Left ventricle myocardium superior (tissue), 1 donor: ENCODE measurements around the gene RETREG1. TPM values are rescaled to one million over a fixed set of nuclear protein-coding genes. Genes with fewer than 3 reads are reported as not detected.
A peak's percentile ranks its signal among the peaks of the same experiment; 100 is the strongest.
"Not testable (repeated sequence)": the region's sequence is repeated elsewhere in the genome, so short reads cannot be mapped to it uniquely, and the experiment has no call there.

Source experiments
- ATAC-seq: fragments of 200-7000 bp; cut with Tn5 transposase; one replicate; pipeline ENCODE4 v1.9.1; 2020; ENCODE audit warnings: mild to moderate bottlenecking, moderate library complexity
- DNase-seq: peaks from one replicate; pipeline ENCODE4 v3.0.0-alpha.2; 2020
- intact Hi-C: fragments of 100-400 bp; cut with micrococcal nuclease; formaldehyde crosslinking; loops from one replicate; pipeline ENCODE4 v1.11.0; 2022
- total RNA-seq: library from RNA; stranded (reverse); fragmentation: NEBNext Ultra II Directional; extraction: Animal tissue kit (Norgen Biotek cat#: 25700); gene quantifications from one replicate; pipeline ENCODE4 v1.2.1, GENCODE V29; 2021
- donor health status: DM: no; HTN: yes; CAD: no; lungs with severe emphysema.

RETREG1 gene
- total RNA-seq, 1 donor from 2014 or later = 202 TPM

DNA sequence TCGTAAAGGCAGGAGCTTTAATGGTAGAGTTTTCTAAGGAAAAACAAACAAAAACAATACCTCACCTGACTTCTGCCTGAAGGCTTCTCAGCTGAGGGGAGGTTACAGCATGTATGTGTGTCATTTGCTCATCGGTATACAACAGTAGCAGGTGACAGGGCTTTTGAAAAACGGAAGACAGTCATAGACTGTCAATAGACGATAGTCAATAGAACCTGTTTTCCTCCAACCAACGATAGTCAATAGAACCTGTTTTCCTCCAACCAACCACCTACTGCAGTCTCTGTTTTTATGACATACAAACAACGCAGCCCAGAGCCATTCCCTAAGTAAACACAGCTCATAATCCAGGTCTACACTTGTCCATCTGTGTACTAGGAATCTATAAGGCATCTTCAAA is 74.6 kb downstream of the RETREG1 start:
- ATAC-seq (no peak), DNase-seq (no peak)
- intact Hi-C loops = no loop called here

DNA sequence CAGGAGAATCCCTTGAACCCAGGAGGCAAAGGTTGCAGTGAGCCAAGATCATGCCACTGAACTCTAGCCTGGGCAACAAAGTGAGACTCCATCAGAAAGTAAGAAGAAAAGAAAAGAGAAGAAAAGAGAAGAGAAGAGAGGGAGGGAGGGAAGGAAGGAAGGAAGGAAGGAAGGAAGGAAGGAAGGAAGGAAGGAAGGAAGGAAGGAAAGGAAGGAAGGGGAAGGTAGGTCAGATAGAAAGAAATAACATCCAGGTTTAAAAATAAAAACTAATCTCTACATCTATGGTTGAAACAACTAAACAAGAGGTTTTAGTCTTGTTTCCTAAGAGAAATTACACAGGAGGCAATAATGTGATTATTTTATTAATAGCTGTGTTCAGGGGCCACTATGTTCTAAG is 75.2 kb downstream of the RETREG1 start:
- ATAC-seq, intact Hi-C loops, DNase-seq: not testable (repeated sequence)

DNA sequence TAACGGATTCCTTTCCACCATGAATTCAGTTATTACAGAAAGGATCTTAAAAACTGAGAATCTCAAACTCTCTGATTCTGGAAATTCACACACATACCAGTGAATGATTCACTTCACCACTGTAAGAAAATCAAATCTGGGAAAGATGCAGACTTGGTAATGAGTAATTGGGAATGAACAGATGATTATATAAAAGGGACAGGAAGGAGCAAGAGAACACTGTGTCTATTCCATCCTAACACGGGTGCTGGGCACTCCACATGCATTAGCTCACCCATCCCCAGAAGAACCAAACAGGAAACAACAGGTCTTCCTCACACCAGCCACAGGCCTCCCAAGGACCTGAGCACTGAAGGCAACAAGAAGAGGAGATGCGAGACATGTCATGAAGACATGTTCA is 76.4 kb downstream of the RETREG1 start:
- DNase-seq = no peak
- ATAC-seq = no peak
- intact Hi-C loops = no loop called here

DNA sequence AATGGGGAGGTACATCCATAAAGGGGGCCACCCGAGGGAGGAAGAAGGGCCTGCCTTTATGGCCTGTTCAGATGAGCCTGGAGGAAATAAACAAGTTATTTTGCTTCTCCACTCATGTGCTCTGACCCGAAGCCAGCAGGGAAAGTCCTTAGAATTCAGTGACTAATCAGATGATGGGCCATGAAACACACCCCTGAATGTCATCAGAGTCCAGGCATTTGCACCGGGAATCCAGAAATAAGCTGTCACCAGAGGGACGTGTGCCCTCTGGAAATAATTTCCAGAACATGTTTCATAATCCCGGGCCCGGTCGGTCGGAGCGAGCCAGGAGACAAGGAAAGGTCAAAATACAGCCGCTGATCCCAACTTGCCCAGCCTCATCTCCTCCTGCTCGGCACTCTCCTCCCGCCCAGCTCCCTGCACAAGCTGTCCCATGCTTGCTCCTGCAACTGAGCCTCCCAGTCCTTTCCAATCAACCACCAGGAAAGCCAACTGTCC is 77.6 kb downstream of the RETREG1 start:
- DNase-seq = peak; percentile 85
- intact Hi-C loops = no loop called here

DNA sequence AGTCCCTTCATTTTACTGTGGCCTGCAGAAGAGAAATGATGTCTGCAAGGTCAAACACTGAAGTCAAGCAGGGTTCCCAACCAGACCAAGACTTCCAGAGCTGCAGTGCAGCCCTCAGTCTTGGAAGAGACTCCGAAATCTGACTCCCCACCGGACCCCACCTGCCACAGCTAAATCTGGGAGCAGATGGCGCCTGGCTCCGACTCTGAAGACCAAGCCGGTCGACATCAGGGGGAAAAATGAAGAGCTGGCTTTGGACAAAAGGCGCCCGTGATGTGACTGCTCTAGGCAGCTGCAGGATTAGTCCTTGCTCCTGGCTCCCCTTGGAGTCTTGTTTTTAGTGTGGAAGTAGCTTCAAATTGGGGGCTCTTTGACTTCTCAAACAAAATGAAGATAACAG is 78.8 kb downstream of the RETREG1 start:
- no peak for ATAC-seq
- intact Hi-C loops = no loop called here
- no peak for DNase-seq

More for the DNA sequence above, 77.6 kb downstream of the RETREG1 start:
- peak; percentile 93 for ATAC-seq

DNA sequence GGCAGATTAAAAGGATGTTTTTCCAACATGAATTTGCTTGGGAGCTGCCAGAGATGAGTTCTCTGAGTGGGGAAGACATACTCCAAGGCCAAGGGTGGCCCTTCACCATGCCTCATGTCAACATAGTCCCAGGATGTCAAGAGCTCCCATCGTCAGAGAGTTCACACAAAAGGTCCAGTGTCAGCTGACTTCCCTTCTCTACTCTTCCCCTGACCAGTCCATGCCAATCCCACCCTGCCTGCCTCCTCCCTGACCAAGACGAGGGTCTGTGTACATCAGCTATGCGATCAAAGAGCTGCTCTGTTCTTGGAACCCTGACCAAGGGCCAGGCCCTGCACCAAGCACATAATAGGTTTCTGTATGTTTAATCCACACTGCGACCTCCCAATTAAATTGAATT is 80.0 kb downstream of the RETREG1 start:
- DNase-seq (no peak), ATAC-seq (no peak)
- intact Hi-C loops = no loop called here

DNA sequence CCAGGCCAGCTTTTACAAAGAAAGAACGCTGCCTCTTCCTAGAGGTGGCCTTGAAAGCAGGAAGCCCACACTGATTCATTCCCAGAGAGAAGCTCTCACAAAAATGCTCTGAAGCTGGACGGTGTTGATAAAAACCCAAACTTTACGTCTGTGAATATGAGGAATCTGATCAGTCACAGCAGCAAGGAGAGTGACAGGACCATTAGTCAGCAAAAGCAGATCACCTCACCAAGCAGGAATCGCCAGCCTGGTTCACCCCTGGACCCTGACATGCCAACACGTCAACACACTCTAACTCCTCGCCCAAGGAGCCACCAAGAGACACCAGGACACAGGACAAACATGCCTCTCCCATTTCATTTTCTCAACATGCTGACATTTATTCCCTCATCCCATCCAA is 80.6 kb downstream of the RETREG1 start:
- intact Hi-C loops = no loop called here
- no peak for DNase-seq
- no peak for ATAC-seq

DNA sequence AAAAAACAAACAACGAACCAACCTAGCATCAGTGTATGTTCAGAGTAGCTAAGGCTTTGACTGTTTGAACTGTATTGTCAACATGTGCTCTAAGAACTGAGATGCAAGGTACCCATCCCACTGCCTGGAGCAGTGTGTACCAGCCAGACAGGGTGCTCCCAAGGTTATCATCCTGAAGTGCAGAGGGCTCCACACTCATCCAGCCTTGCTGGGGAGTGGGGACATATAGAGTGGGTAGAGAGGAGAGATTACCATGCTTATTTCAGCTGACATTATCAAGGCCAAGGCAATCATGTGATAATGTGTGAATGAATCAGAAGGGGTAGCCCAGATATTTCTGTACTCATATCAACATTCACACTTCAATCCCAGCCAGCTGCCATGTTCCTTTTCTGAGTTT is 82.5 kb downstream of the RETREG1 start:
- ATAC-seq = peak; percentile 91
- intact Hi-C loops = no loop called here
- DNase-seq = peak; percentile 58

DNA sequence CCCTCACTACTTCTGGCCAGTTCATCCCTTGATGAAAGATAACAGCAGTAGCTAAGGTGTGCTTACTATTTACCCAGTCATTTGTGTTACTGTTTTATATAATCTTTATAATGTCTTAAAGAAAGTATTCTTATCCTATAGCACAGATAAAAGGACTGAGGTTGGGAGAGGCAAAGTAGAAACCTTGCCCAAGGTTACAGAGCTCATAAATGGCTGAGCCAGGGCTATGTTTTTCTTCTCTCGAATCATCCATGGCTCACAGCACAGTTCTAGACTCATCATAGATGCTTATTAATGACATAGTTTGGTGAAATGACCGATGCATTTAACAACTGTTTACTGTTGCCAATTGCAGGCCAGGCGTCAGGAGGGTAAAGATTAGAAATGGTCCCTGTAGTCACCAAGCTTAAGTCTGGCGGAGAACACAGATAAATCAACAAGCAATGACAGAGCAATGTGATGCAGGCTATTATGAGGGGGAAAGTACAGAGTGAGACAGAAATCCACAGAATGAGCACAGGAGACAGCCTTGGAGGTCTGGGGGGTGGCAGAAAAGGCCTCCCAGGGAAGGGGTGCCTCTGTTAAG is 85.6 kb downstream of the RETREG1 start:
- intact Hi-C loops = no loop called here
- no peak for ATAC-seq

DNA sequence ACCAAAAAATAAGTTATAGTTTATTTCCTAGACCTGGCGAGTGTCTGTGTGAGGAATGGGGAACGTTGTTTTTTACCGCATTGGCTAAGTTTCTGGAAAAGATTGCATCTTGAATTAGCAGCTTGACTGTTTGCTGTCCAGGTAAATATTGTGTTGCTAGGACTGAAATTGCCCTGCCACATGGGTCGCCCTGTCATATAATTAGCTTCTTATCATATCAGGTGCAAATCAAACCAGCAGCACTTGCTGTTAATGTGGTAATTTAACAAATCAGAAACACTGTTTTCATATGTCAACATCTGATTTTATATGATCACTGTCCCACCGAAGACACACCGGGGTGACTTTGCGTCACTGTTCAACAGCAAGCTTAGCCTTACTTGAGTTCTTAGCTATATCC is 87.5 kb downstream of the RETREG1 start:
- DNase-seq (no peak), ATAC-seq (peak; percentile 20)
- intact Hi-C loops = no loop called here

More for the DNA sequence above, 85.6 kb downstream of the RETREG1 start:
- DNase-seq = no peak

DNA sequence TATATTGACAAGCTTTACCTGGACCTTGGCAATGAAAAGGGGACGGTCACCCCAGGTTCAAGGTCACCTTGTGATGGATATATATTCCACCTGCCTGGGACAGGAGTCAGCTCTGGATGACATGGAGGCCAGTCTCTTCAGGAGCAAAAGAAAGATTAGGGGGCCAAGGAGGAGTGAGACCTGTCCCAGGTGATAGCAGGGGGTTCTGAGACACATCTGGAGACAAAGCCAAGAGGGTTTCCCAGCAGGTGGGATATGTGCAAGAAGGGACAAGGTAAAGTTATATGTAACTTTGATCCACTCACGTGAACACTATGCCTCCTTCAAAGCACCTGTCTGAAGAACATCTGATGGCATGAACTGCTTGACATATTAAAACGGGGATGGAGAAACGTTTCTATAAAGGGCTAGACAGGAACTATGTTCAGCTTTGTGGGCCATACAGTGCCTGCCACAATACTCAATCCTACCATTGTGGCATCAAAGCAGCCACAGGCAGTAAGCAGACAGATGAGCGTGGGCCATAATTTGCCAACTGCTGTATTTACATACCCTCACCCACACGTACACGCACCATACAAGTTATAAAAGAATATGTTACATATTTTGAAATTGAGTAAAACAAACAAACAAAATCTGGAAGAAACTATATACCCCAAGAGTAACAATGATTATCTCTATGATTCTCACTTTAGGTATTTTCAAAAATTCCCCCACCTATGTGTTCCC is 88.3 kb downstream of the RETREG1 start:
- intact Hi-C loops = no loop called here
- no peak for DNase-seq

DNA sequence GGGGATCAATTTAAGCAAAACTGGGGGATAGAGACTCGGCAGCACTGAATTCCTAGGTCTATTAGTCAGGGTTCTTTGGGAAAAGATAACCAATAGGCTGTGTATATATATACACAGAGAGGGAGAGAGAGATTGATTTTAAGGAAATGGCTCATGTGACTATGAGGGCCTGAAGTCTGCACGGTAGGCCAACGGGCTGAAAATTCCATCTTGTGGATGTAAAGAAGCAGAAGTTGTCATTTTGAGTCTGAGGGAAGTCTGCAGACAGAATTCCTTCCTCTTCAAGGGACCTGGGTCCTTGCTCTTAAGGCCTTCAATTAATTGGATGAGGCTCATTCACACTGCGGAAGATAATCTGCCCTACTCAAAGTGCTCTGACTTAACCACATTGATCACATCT is 91.1 kb downstream of the RETREG1 start:
- ATAC-seq = no peak
- no peak for DNase-seq
- intact Hi-C loops = no loop called here

More for the DNA sequence above, 88.3 kb downstream of the RETREG1 start:
- ATAC-seq = peak; percentile 14

DNA sequence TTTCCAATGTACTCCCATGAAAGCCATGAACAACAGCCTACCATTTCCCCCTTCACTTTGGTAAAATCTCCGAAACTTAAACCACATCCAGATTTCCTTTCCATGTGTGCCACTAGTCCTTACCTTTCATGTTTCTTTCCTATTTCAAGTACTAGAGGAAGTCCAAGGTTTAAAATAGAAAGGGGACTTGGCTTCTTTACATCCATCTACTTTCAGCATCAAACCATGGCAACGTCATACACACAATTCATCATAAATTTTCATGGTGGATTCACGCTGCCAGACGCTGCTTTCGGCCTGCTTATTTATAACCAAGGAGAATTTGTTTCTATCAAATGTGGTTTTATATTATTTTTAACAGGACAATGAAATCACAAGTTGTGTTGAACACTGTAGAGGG is 92.5 kb downstream of the RETREG1 start:
- ATAC-seq = no peak
- intact Hi-C loops = no loop called here
- no peak for DNase-seq

DNA sequence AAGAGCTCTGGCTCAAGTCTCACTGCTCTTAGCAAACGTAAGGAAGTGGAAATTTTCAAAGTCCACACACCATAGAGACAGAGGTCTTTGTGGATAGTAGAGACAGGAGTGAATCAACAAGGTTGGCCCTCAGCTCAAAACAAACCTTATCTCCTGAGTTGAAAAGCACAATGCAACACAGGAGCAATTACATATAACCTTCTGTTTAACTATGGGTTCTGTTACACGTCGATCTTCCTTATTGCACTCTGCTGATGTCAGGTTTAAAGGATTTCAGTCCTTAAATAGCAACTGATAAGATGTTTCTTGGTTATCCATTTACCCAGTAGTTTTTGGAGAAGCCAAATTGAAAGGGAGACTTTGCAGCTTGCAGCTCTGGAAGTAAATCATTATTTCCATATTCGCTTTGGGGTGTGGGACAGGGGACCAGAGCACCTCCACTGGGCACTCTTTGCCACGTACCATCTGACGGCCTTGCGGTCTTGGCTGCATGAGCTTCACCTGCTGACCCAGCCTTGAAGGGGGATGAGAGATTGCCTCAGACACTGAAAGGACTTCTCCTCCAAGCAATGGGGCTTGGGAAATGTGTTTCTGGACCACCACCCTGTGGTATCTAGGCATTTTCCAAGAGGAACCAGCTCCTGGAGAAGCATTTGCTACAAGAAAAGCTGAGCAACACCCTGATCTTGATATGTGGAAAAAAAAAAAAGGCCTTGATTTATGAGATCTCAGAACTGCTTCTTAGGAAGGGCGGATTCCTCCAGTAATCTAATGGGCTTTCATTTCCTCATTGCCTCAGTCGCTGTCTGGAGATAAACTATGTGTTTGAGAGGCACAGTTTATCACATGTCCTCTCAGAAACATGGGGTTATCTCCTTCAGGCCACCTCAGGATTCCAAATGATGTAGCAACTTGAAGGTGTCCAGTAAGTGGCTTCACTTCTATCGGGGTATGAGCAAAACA is 95.0 kb downstream of the RETREG1 start:
- intact Hi-C loops = no loop called here
- ATAC-seq (peak; percentile 46), DNase-seq (no peak)

DNA sequence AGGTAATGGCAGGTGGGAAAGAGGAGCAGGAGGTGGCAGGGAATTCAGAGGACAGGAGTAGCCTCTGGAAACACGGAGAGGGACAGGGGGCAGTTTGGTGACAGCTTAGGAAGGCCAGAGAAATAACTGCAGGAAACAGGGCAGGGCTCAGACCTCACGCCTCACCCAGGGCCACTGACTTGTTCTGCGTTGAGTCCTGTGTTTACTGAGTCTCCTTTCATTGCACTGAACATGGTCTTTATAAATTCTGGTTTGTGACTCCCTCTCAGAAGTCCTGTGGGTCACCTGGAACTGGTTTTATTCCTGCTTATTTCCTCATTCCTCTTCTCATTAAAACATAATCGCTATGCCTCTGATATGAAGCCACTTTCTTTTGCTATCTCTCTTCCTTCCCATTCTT is 96.0 kb downstream of the RETREG1 start:
- ATAC-seq (no peak), DNase-seq (no peak)
- intact Hi-C loops = no loop called here

DNA sequence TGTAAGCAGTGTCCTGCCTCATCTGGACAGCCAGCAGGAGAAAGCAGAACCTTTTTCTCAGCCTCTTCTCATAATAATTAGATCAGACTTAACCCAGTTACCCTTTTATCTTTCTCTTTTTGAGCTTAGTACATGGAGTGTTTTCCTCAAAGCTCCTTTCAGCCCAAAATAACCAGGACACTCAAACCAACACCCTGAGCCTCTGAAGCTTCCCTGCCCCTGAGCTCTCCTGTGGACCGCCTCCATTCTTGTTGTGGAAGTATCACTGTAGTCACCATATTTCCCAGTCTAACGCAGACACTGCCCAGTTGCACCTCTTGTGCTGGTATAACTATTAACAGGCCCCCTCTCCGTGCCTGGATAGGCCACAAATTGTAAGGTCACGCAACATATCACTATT is 97.4 kb downstream of the RETREG1 start:
- DNase-seq = no peak
- intact Hi-C loops = no loop called here
- peak; percentile 19 for ATAC-seq

DNA sequence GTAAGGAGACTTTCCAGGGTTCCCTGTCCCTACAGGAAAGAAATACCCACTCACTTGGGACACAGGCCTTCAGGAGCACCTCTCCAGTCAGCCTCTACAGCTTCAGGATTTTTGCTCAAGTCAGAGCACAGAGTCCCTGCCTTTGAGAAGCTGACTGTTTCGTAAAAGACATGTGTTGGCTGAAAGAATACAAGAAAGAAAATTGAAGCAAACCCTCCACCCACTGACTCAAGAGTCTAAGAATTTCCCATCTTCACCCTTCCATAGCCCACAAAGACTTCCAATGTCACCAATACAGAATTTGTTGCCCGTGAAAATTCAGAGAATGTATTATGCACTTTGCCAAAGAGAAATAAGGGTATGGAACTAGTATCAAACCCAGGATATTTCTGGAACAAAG is 98.2 kb downstream of the RETREG1 start:
- intact Hi-C loops = no loop called here
- ATAC-seq (no peak), DNase-seq (no peak)

DNA sequence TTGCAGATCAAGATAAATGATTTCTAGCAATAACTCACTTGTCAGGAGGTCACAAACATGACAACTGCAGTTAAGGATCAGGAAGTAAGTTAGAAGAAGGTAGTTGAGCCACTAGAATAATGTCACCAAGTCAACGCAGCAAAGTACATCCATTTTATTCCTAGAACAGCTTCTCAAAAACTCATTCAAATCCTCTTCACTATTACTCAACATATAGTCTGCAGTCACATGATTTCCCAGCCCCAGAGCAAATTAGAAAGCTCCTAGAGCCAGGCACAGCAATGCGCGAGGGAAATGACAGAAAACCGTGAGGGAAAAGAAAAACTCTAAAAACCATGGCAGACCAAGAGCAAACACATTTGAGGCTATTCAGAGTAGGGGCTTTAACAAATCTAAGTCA is 101.3 kb downstream of the RETREG1 start:
- ATAC-seq (no peak), DNase-seq (no peak)
- intact Hi-C loops = no loop called here

DNA sequence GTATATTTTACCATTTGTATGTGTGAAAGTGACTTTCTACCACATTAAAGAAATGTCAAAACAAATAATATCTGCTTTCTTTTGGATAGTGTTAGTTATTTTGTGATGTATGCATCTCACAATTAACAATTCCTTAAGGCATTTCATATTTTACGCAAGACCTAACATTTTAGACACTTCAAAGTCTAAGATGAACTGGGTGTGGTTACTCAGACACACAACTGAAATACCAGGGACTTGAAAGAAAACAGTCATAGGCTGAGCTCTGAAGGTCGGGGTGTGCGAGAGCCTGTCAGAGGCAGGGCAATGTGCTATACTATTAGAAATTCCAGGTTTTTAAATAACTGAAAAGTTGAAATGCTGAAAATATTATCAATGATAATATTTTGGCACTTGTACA is 106.7 kb downstream of the RETREG1 start:
- ATAC-seq = no peak
- DNase-seq = no peak
- intact Hi-C loops = no loop called here
